HUES64 (cell line): ENCODE results near the gene YAF2.

Experiments
- H3K27ac ChIP-seq: 2 replicates; pipeline ENCODE4 v1.7.0; 2013; ENCODE audit warnings: low read depth, low read length, inconsistent platforms
- H3K27me3 ChIP-seq: 2 replicates; pipeline ENCODE4 v1.6.1; 2013; ENCODE audit warnings: mild to moderate bottlenecking, low read length; ENCODE audit not compliant: insufficient read depth
- H3K36me3 ChIP-seq: 2 replicates; pipeline ENCODE4 v1.6.1; 2013; ENCODE audit warnings: mild to moderate bottlenecking, low read length; ENCODE audit not compliant: insufficient read depth
- H3K4me1 ChIP-seq: 2 replicates; pipeline ENCODE4 v1.6.1; 2013; ENCODE audit warnings: mild to moderate bottlenecking, low read length, moderate library complexity; ENCODE audit not compliant: insufficient read depth
- H3K4me3 ChIP-seq: 2 replicates; pipeline ENCODE4 v1.5.1; 2013; ENCODE audit warnings: mild to moderate bottlenecking, low read length, moderate library complexity
- H3K9ac ChIP-seq: 2 replicates; pipeline ENCODE4 v1.6.1; 2013; ENCODE audit warnings: mild to moderate bottlenecking, low read depth, low read length
- H3K9me3 ChIP-seq: 2 replicates; pipeline ENCODE4 v1.6.1; 2013; ENCODE audit warnings: low read depth, low read length; ENCODE audit not compliant: insufficient read depth
- WGBS: fragments of 150-250, 120-280 bp; methylation state at CpG from one replicate; pipeline ENCODE4 v1.1.7; 2013; ENCODE audit warnings: missing lambda C conversion rate; 5-methylcytosine and 5-hydroxymethylcytosine counted together

The YAF2 gene

GRCh38 chr12:42126963-42127362 lies 111.1 kb downstream of the YAF2 start:
- Histone ChIP-seq H3K9me3 (no peaks in the 10 kb centered on the region), H3K27me3 (no peaks in the 10 kb centered on the region), H3K4me1 (peaks cover 22% of the 10 kb centered on the region), H3K4me3 (no peak overlapping the region), H3K27ac (no peak overlapping the region), H3K9ac (no peak overlapping the region), H3K36me3 (no peaks in the 10 kb centered on the region)
- WGBS = no CpG with 5 or more reads among the region's 1 CpG

GRCh38 chr12:42125388-42125767 lies 112.7 kb downstream of the YAF2 start:
- no peaks in the 10 kb centered on the region for H3K9me3 ChIP-seq
- H3K27ac ChIP-seq = no peak overlapping the region
- peaks cover 22% of the 10 kb centered on the region for H3K4me1 ChIP-seq
- 2% methylated on average over 1 of the region's 1 CpG for WGBS
- H3K27me3 ChIP-seq = no peaks in the 10 kb centered on the region
- no peak overlapping the region for H3K4me3 ChIP-seq
- H3K9ac ChIP-seq = no peak overlapping the region
- no peaks in the 10 kb centered on the region for H3K36me3 ChIP-seq

GRCh38 chr12:42124764-42125387 lies 113.2 kb downstream of the YAF2 start:
- Histone ChIP-seq H3K9me3 (no peaks in the 10 kb centered on the region), H3K4me1 (peaks cover 22% of the 10 kb centered on the region), H3K36me3 (no peaks in the 10 kb centered on the region), H3K4me3 (no peak overlapping the region), H3K27ac (no peak overlapping the region), H3K9ac (no peak overlapping the region), H3K27me3 (no peaks in the 10 kb centered on the region)
- 35% methylated on average over 5 of the region's 5 CpGs for WGBS

GRCh38 chr12:42119085-42119633 lies 118.9 kb downstream of the YAF2 start:
- WGBS = 86% methylated on average over 2 of the region's 2 CpGs
- peaks cover 16% of the 10 kb centered on the region for H3K36me3 ChIP-seq
- no peak overlapping the region for H3K4me3 ChIP-seq
- no peaks in the 10 kb centered on the region for H3K27me3 ChIP-seq
- no peak overlapping the region for H3K27ac ChIP-seq
- 0 out of 2 replicates have a peak, but pooled peaks cover 6% of the 10 kb centered on the region for H3K9me3 ChIP-seq
- H3K9ac ChIP-seq = no peak overlapping the region
- no peaks in the 10 kb centered on the region for H3K4me1 ChIP-seq

- Histone ChIP-seq H3K36me3 (peaks cover 16% of the 10 kb centered on the region), H3K27me3 (no peaks in the 10 kb centered on the region), H3K4me1 (no peaks in the 10 kb centered on the region), H3K4me3 (no peak overlapping the region), H3K9me3 (0 out of 2 replicates have a peak, but pooled peaks cover 6% of the 10 kb centered on the region), H3K9ac (no peak overlapping the region), H3K27ac (no peak overlapping the region)
- 90% methylated on average over 5 of the region's 5 CpGs for WGBS
These were observed 119.7 kb downstream of the YAF2 start for GRCh38 chr12:42118136-42118879.

- Histone ChIP-seq H3K9me3 (peaks cover 16% of the 10 kb centered on the region), H3K27ac (no peak overlapping the region)
- WGBS = 100% methylated on average over 3 of the region's 3 CpGs
These were observed 129.0 kb downstream of the YAF2 start for GRCh38 chr12:42109031-42109430.

More at GRCh38 chr12:42109031-42109430, 129.0 kb downstream of the YAF2 start:
- Histone ChIP-seq H3K27me3 (no peaks in the 10 kb centered on the region), H3K36me3 (peaks cover 26% of the 10 kb centered on the region; the same call in 1 of the 2 replicates), H3K4me1 (no peaks in the 10 kb centered on the region), H3K9ac (no peak overlapping the region), H3K4me3 (no peak overlapping the region)
